ENCODE data around the gene TIMP4. TPM values are rescaled to one million over a fixed set of nuclear protein-coding genes. Genes with fewer than 3 reads are reported as not detected.

The TIMP4 gene
- total RNA-seq, 1 donor from 2014 or later, result 6.9 TPM

- H3K4me3 ChIP-seq, result no peak overlapping the region
- H3K9me3 ChIP-seq, result no peaks in the 10 kb centered on the region
- intact Hi-C loops (cut with DNase I), result no loop called here
- ATAC-seq (no peak), DNase-seq (no peak)
- H3K27me3 ChIP-seq, result no peaks in the 10 kb centered on the region
- peaks cover 9% of the 10 kb centered on the region for H3K4me1 ChIP-seq
- H3K27ac ChIP-seq, result peak overlapping the region; percentile 21
- no peaks in the 10 kb centered on the region for H3K36me3 ChIP-seq
- TF ChIP-seq, protein P1, sequence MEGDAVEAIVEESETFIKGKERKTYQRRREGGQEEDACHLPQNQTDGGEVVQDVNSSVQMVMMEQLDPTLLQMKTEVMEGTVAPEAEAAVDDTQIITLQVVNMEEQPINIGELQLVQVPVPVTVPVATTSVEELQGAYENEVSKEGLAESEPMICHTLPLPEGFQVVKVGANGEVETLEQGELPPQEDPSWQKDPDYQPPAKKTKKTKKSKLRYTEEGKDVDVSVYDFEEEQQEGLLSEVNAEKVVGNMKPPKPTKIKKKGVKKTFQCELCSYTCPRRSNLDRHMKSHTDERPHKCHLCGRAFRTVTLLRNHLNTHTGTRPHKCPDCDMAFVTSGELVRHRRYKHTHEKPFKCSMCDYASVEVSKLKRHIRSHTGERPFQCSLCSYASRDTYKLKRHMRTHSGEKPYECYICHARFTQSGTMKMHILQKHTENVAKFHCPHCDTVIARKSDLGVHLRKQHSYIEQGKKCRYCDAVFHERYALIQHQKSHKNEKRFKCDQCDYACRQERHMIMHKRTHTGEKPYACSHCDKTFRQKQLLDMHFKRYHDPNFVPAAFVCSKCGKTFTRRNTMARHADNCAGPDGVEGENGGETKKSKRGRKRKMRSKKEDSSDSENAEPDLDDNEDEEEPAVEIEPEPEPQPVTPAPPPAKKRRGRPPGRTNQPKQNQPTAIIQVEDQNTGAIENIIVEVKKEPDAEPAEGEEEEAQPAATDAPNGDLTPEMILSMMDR (IDR thresholded peaks at IDR 0.05), result no peak
These were observed 21.9 kb upstream of the TIMP4 start for GRCh38 chr3:12180631-12181030.

DNA sequence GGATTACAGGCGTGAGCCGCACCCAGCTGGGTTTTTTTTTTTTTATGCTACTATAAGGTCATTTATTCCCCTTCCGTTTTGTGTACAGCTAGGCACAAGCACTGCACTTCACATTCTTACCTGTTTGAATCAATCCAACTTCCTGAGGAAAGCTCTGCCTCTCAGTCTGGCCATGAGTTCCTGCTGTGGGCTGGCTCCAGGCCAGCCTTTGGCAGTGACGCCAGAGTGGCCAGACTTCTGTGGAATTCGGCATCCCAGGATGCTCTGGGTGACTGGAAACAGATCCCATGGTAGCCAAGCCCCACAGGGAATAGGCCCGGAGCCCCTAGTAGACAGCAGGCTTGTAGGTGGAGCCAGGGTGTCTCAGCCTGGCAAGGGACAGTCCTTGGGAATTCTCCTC, 21.5 kb upstream of the TIMP4 start:
- peaks cover 9% of the 10 kb centered on the region for H3K4me1 ChIP-seq
- intact Hi-C loops (cut with DNase I), result no loop called here
- peak overlapping the region; percentile 21 for H3K27ac ChIP-seq
- TF ChIP-seq, protein P1 (IDR thresholded peaks at IDR 0.05), result no peak
- H3K36me3 ChIP-seq, result no peaks in the 10 kb centered on the region
- no peaks in the 10 kb centered on the region for H3K9me3 ChIP-seq
- H3K27me3 ChIP-seq, result no peaks in the 10 kb centered on the region
- peak; percentile 89 for DNase-seq
- H3K4me3 ChIP-seq, result no peak overlapping the region
- ATAC-seq, result peak; percentile 86

- H3K27ac ChIP-seq, result no peak overlapping the region
- H3K4me3 ChIP-seq, result no peak overlapping the region
- TF ChIP-seq, protein P1 (IDR thresholded peaks at IDR 0.05), result no peak
- H3K36me3 ChIP-seq, result no peaks in the 10 kb centered on the region
- H3K4me1 ChIP-seq, result peaks cover 9% of the 10 kb centered on the region
- intact Hi-C loops (cut with DNase I), result no loop called here
- no peaks in the 10 kb centered on the region for H3K9me3 ChIP-seq
- H3K27me3 ChIP-seq, result no peaks in the 10 kb centered on the region
- no peak for DNase-seq
- no peak for ATAC-seq
These were observed 20.7 kb upstream of the TIMP4 start for GRCh38 chr3:12179441-12179840.

- ATAC-seq (peak; percentile 7), DNase-seq (no peak)
- Histone ChIP-seq H3K4me3 (no peak overlapping the region), H3K9me3 (no peaks in the 10 kb centered on the region), H3K27me3 (no peaks in the 10 kb centered on the region), H3K27ac (no peak overlapping the region), H3K36me3 (no peaks in the 10 kb centered on the region), H3K4me1 (peaks cover 9% of the 10 kb centered on the region)
- intact Hi-C loops (cut with DNase I), result no loop called here
- TF ChIP-seq, protein P1 (IDR thresholded peaks at IDR 0.05), result no peak
These were observed 19.5 kb upstream of the TIMP4 start for GRCh38 chr3:12178091-12178820.

- DNase-seq, result no peak
- Histone ChIP-seq H3K9me3 (no peaks in the 10 kb centered on the region), H3K27ac (no peak overlapping the region), H3K27me3 (no peaks in the 10 kb centered on the region), H3K4me3 (no peak overlapping the region), H3K36me3 (no peaks in the 10 kb centered on the region), H3K4me1 (peaks cover 9% of the 10 kb centered on the region)
- intact Hi-C loops (cut with DNase I), result no loop called here
- TF ChIP-seq, protein P1 (IDR thresholded peaks at IDR 0.05), result no peak
- ATAC-seq, result no peak
These were observed 18.4 kb upstream of the TIMP4 start for GRCh38 chr3:12177126-12177525.
